CD4-positive, CD25-positive, alpha-beta regulatory T cell (primary cell): Measurements from ENCODE around the gene RPL19. TPM values are rescaled to one million over a fixed set of nuclear protein-coding genes. Genes with fewer than 3 reads are reported as not detected.

Experiments
- ATAC-seq, 2 donors: fragments of 150-1000 bp; cut with Tn5 transposase; one replicate each; pipeline ENCODE4 v1.10.0; 2021; ENCODE audit warnings: low read depth in 2 of 2, moderate number of reproducible peaks in 2 of 2, moderate library complexity in 1 of 2
- DNase-seq, 3 donors: peaks; one replicate each; pipeline versions ENCODE4 v3.0.0 to v3.0.0-alpha.2; 2012 to 2022; ENCODE audit warnings: mixed read lengths in 1 of 3
- H3K27ac ChIP-seq: one replicate; pipeline ENCODE4 v1.7.0; 2013; ENCODE audit warnings: mild to moderate bottlenecking, low read length; ENCODE audit not compliant: insufficient read depth, poor library complexity, severe bottlenecking
- H3K27me3 ChIP-seq: one replicate; pipeline ENCODE4 v1.7.0; 2013; ENCODE audit warnings: low read length; ENCODE audit not compliant: control insufficient read depth, insufficient read depth
- H3K36me3 ChIP-seq: one replicate; pipeline ENCODE4 v1.7.0; 2013; ENCODE audit warnings: mild to moderate bottlenecking, low read length, moderate library complexity; ENCODE audit not compliant: control insufficient read depth, insufficient read depth
- H3K4me1 ChIP-seq: 2 replicates; pipeline ENCODE4 v1.7.0; 2013; ENCODE audit warnings: mild to moderate bottlenecking, low read length; ENCODE audit not compliant: insufficient read depth, control insufficient read depth, poor library complexity, severe bottlenecking
- H3K4me3 ChIP-seq: one replicate; pipeline ENCODE4 v1.7.0; 2013; ENCODE audit warnings: low read depth, mild to moderate bottlenecking, low read length, moderate library complexity
- H3K9me3 ChIP-seq, 2 experiments: 1 replicate in 1 of 2; 2 replicates in 1 of 2; pipeline ENCODE4 v1.7.0; 2013; ENCODE audit warnings: low read length in 2 of 2, mild to moderate bottlenecking in 1 of 2, moderate library complexity in 1 of 2; ENCODE audit not compliant: control insufficient read depth in 2 of 2
- H3K27ac Mint-ChIP-seq, 3 donors: one replicate each; pipeline ENCODE4 v1.8.0; 2020 to 2022; ENCODE audit warnings: mild to moderate bottlenecking in 3 of 3, mixed read lengths in 3 of 3, moderate library complexity in 2 of 3
- H3K27me3 Mint-ChIP-seq: one replicate; pipeline ENCODE4 v1.8.0; 2022; ENCODE audit warnings: mild to moderate bottlenecking, mixed read lengths
- H3K36me3 Mint-ChIP-seq: one replicate; pipeline ENCODE4 v1.8.0; 2020; ENCODE audit warnings: mixed read lengths
- H3K4me1 Mint-ChIP-seq, 4 donors: one replicate each; pipeline ENCODE4 v1.8.0; 2020 to 2022; ENCODE audit warnings: mixed read lengths in 4 of 4, mild to moderate bottlenecking in 1 of 4
- H3K4me3 Mint-ChIP-seq, 4 donors: one replicate each; pipeline ENCODE4 v1.8.0; 2020 to 2022; ENCODE audit warnings: mild to moderate bottlenecking in 4 of 4, mixed read lengths in 4 of 4, moderate library complexity in 3 of 4
- H3K9me3 Mint-ChIP-seq, 7 donors: one replicate each; pipeline ENCODE4 v1.8.0; 2020 to 2022; ENCODE audit warnings: mixed read lengths in 7 of 7, mild to moderate bottlenecking in 3 of 7, moderate library complexity in 2 of 7
- polyA plus RNA-seq, 4 donors: library from polyadenylated mRNA; unstranded; fragments of 300-500 nt; fragmentation: Illumina TruSeq; gene quantifications; one replicate each; pipeline ENCODE4 v1.2.3, GENCODE V29; 2021
- total RNA-seq: library from RNA; stranded (reverse); gene quantifications from one replicate; pipeline ENCODE4 v1.2.3, GENCODE V29; 2022

RPL19 gene
- total and polyA plus RNA-seq, 5 donors from 2014 or later, result 2,055 to 3,537 (median 2,503) TPM

GRCh38 chr17:39156491-39156890 is 43.6 kb upstream of the RPL19 start:
- Mint-ChIP-seq H3K9me3 (peaks cover 0 to 11% (median 4%) of the 10 kb centered on the region in 7 donors), H3K27ac (no peak overlapping the region), H3K4me1 (peaks cover 15 to 29% (median 22%) of the 10 kb centered on the region in 4 donors), H3K4me3 (peak overlapping the region in 1 of 4 donors; percentile 57), H3K27me3 (peaks cover 50% of the 10 kb centered on the region), H3K36me3 (peaks cover 10% of the 10 kb centered on the region)
- Histone ChIP-seq H3K27me3 (no peaks in the 10 kb centered on the region), H3K4me1 (peaks cover 21% of the 10 kb centered on the region), H3K36me3 (no peaks in the 10 kb centered on the region), H3K9me3 (no peaks in the 10 kb centered on the region), H3K27ac (no peak overlapping the region), H3K4me3 (no peak overlapping the region)
- ATAC-seq, result no peak
- no peak for DNase-seq

- peak overlapping the region in 2 of 4 donors; percentile 52 to 90 for H3K4me3 Mint-ChIP-seq
- peaks cover 36% of the 10 kb centered on the region for H3K27me3 Mint-ChIP-seq
- Histone ChIP-seq H3K27me3 (no peaks in the 10 kb centered on the region), H3K27ac (no peak overlapping the region), H3K4me1 (no peaks in the 10 kb centered on the region), H3K4me3 (no peak overlapping the region), H3K36me3 (no peaks in the 10 kb centered on the region), H3K9me3 (no peaks in the 10 kb centered on the region)
- H3K4me1 Mint-ChIP-seq, result peaks cover 5 to 12% (median 9%) of the 10 kb centered on the region in 4 donors
- DNase-seq (no peak), ATAC-seq (no peak)
- H3K27ac Mint-ChIP-seq, result no peak overlapping the region
- H3K36me3 Mint-ChIP-seq, result peaks cover 8% of the 10 kb centered on the region
- H3K9me3 Mint-ChIP-seq, result peaks cover 0 to 8% (median 4%) of the 10 kb centered on the region in 7 donors
These were observed 41.5 kb upstream of the RPL19 start for GRCh38 chr17:39158623-39159022.

GRCh38 chr17:39161962-39162361 is 38.1 kb upstream of the RPL19 start:
- H3K9me3 Mint-ChIP-seq, result peaks cover 0 to 3% (median 0%) of the 10 kb centered on the region in 7 donors
- Histone ChIP-seq H3K4me3 (no peak overlapping the region), H3K36me3 (no peaks in the 10 kb centered on the region), H3K9me3 (no peaks in the 10 kb centered on the region), H3K4me1 (peaks cover 16% of the 10 kb centered on the region), H3K27me3 (peaks cover 10% of the 10 kb centered on the region), H3K27ac (no peak overlapping the region)
- no peak overlapping the region for H3K4me3 Mint-ChIP-seq
- no peak for ATAC-seq
- peaks cover 44% of the 10 kb centered on the region for H3K27me3 Mint-ChIP-seq
- H3K27ac Mint-ChIP-seq, result no peak overlapping the region
- no peak for DNase-seq
- peaks cover 0 to 16% (median 6%) of the 10 kb centered on the region in 4 donors for H3K4me1 Mint-ChIP-seq
- no peaks in the 10 kb centered on the region for H3K36me3 Mint-ChIP-seq

GRCh38 chr17:39164675-39165143 is 35.4 kb upstream of the RPL19 start:
- Histone ChIP-seq H3K27me3 (peaks cover 16% of the 10 kb centered on the region), H3K27ac (no peak overlapping the region), H3K4me3 (peak overlapping the region; percentile 42), H3K4me1 (peaks cover 16% of the 10 kb centered on the region), H3K9me3 (no peaks in the 10 kb centered on the region), H3K36me3 (no peaks in the 10 kb centered on the region)
- H3K36me3 Mint-ChIP-seq, result no peaks in the 10 kb centered on the region
- H3K27ac Mint-ChIP-seq, result peak overlapping the region in 1 of 3 donors; percentile 24
- peak overlapping the region; percentile 76 to 91 (median 89) for H3K4me3 Mint-ChIP-seq
- peak; percentile 54 to 88 (median 71) for DNase-seq
- peaks cover 50% of the 10 kb centered on the region for H3K27me3 Mint-ChIP-seq
- H3K4me1 Mint-ChIP-seq, result peaks cover 0 to 16% (median 10%) of the 10 kb centered on the region in 4 donors
- ATAC-seq, result peak; percentile 75 to 79
- peaks cover 0 to 3% (median 0%) of the 10 kb centered on the region in 7 donors for H3K9me3 Mint-ChIP-seq

GRCh38 chr17:39165178-39165840 is 34.8 kb upstream of the RPL19 start:
- Mint-ChIP-seq H3K9me3 (peaks cover 0 to 3% (median 0%) of the 10 kb centered on the region in 7 donors), H3K4me3 (peak overlapping the region; percentile 76 to 91 (median 89)), H3K36me3 (no peaks in the 10 kb centered on the region), H3K27ac (peak overlapping the region in 1 of 3 donors; percentile 24), H3K4me1 (peaks cover 0 to 16% (median 10%) of the 10 kb centered on the region in 4 donors), H3K27me3 (peaks cover 51% of the 10 kb centered on the region)
- H3K27me3 ChIP-seq, result peaks cover 16% of the 10 kb centered on the region
- H3K27ac ChIP-seq, result no peak overlapping the region
- ATAC-seq (no peak), DNase-seq (no peak)
- H3K4me1 ChIP-seq, result peaks cover 16% of the 10 kb centered on the region
- peak overlapping the region; percentile 42 for H3K4me3 ChIP-seq
- H3K9me3 ChIP-seq, result no peaks in the 10 kb centered on the region
- H3K36me3 ChIP-seq, result no peaks in the 10 kb centered on the region

- no peaks in the 10 kb centered on the region for H3K9me3 ChIP-seq
- H3K36me3 ChIP-seq, result no peaks in the 10 kb centered on the region
- no peak within 1 kb of the TSS for H3K27ac ChIP-seq
- Mint-ChIP-seq H3K9me3 (peaks cover 0 to 3% (median 0%) of the 10 kb centered on the region in 7 donors), H3K27ac (peak within 1 kb of the TSS in 1 of 3 donors; percentile 24), H3K4me3 (peak within 1 kb of the TSS; percentile 76 to 91 (median 89)), H3K4me1 (peaks cover 0 to 16% (median 10%) of the 10 kb centered on the region in 4 donors), H3K36me3 (no peaks in the 10 kb centered on the region), H3K27me3 (peaks cover 49% of the 10 kb centered on the region)
- H3K4me1 ChIP-seq, result peaks cover 16% of the 10 kb centered on the region
- no peak for DNase-seq
- peak within 1 kb of the TSS; percentile 42 for H3K4me3 ChIP-seq
- H3K27me3 ChIP-seq, result peaks cover 16% of the 10 kb centered on the region
- ATAC-seq, result no peak
These were observed 34.2 kb upstream of the RPL19 start, which contains the start of gene ARL5C for GRCh38 chr17:39165841-39166349. ARL5C (minus strand) TSS chr17:39166161; CDS start chr17:39165760, 401 bp downstream.

- H3K4me3 ChIP-seq, result no peak overlapping the region
- H3K4me1 ChIP-seq, result peaks cover 16% of the 10 kb centered on the region
- H3K9me3 ChIP-seq, result no peaks in the 10 kb centered on the region
- ATAC-seq (no peak), DNase-seq (no peak)
- Mint-ChIP-seq H3K4me1 (peaks cover 0 to 16% (median 10%) of the 10 kb centered on the region in 4 donors), H3K27me3 (peaks cover 46% of the 10 kb centered on the region), H3K36me3 (no peaks in the 10 kb centered on the region), H3K4me3 (peak overlapping the region in 2 of 4 donors; percentile 22 to 76), H3K9me3 (peaks cover 0 to 3% (median 0%) of the 10 kb centered on the region in 7 donors), H3K27ac (no peak overlapping the region)
- peaks cover 16% of the 10 kb centered on the region for H3K27me3 ChIP-seq
- H3K27ac ChIP-seq, result no peak overlapping the region
- H3K36me3 ChIP-seq, result no peaks in the 10 kb centered on the region
These were observed 33.4 kb upstream of the RPL19 start for GRCh38 chr17:39166437-39167335.
